HAP-1 (cell line): ENCODE data around the gene HOTAIR.

Source experiments
- DNase-seq, 2 experiments: peaks; one replicate each; pipeline ENCODE4 v3.0.0-alpha.2; 2016 to 2020; ENCODE audit warnings: low spot score in 2 of 2
- H3K27me3 ChIP-seq: fragments of 250-450 bp; sonication (Bioruptor Pico); 2 replicates; pipeline ENCODE4 v1.5.1; 2020; ENCODE audit warnings: low read depth, mild to moderate bottlenecking, moderate library complexity
- H3K36me3 ChIP-seq: fragments of 250-450 bp; sonication (Bioruptor Pico); replicated peaks from 2 replicates; pipeline ENCODE4 v1.5.1; 2020; ENCODE audit warnings: mild to moderate bottlenecking
- H3K4me1 ChIP-seq: fragments of 250-450 bp; sonication (Bioruptor Pico); 2 replicates; pipeline ENCODE4 v1.5.1; 2020; ENCODE audit warnings: mild to moderate bottlenecking
- H3K4me3 ChIP-seq: fragments of 250-450 bp; sonication (Bioruptor Pico); 2 replicates; pipeline ENCODE4 v1.5.1; 2020; ENCODE audit warnings: mild to moderate bottlenecking, moderate library complexity
- H3K9me3 ChIP-seq: fragments of 250-450 bp; sonication (Bioruptor Pico); 2 replicates; pipeline ENCODE4 v1.5.1; 2020; ENCODE audit warnings: mild to moderate bottlenecking, moderate library complexity
- in situ Hi-C: fragments of 300-500 bp; cut with MboI; formaldehyde crosslinking; loops from 3 replicates; pipeline ENCODE4 v1.14.3; 2020; ENCODE audit warnings: low sequenced_read_pairs, inconsistent platforms, mixed read lengths

HOTAIR gene

DNA sequence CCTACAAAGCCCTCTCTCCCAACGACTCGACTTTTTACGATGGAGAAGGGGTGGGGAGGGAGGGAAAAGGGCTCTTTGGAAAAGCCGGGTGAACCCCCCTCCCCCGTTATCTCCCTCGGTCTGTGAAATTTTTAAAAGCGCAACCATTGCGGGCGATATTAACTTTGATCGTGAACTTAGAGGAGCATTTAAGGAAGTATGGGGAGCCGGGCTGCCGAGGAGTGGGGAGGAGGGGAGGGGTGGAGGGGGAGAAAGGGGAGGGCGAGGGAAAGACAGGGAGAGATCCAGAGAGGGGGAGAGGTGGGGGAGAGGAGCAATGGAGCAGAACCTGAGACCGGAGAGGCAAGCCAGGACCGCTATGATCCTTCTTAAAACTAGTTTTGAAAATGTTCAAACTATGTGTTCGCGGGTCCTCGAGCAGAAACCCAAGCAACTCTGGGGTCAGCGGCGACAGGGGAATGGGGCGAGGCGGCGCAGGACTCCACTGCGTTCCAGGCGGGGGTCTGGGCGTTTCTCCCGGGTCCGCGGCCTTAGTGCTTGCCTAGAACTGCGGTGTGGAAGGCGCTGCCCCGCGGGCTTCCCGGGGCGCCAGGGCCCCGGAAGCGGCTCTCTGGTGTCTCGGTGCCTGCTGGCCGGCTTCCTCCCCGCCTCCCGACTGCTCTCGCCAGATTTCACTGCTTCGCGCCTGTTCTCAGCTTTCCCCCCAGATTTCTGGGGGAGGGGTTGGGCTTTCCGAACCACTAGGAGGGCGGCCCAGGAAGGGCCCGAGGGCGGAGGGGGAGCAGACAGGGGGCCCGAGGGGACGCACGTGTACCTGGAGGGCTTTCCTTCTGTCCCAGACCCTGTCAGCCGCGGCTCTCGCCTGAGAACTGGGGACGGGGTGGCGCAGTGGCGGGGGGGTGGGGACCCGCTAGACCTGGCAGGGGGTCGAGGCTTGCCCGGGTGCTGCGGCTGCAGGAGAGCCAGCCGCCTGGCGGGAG lies at the start of gene HOTAIR:
HOTAIR (minus strand) TSS at position 871 of the 980 bp plus-strand sequence.
- peak in 1 of 2 experiments; percentile 53 for DNase-seq
- Histone ChIP-seq H3K4me3 (peak within 1 kb of the TSS; percentile 27), H3K36me3 (no peaks in the 10 kb centered on the region), H3K9me3 (no peaks in the 10 kb centered on the region), H3K27me3 (no peaks in the 10 kb centered on the region), H3K4me1 (peaks cover 26% of the 10 kb centered on the region)
- in situ Hi-C loops: loop anchor here (25.0 kb wide), 1 partner anchor 388 kb away; the partner anchor contains the start of gene GPR84

GRCh38 chr12:54024127-54024526 lies 49.4 kb upstream of the HOTAIR start:
- Histone ChIP-seq H3K9me3 (no peaks in the 10 kb centered on the region), H3K36me3 (no peaks in the 10 kb centered on the region), H3K4me1 (peaks cover 9% of the 10 kb centered on the region), H3K27me3 (no peaks in the 10 kb centered on the region), H3K4me3 (no peak overlapping the region)
- DNase-seq: no peak
- in situ Hi-C loops: no loop called here

DNA sequence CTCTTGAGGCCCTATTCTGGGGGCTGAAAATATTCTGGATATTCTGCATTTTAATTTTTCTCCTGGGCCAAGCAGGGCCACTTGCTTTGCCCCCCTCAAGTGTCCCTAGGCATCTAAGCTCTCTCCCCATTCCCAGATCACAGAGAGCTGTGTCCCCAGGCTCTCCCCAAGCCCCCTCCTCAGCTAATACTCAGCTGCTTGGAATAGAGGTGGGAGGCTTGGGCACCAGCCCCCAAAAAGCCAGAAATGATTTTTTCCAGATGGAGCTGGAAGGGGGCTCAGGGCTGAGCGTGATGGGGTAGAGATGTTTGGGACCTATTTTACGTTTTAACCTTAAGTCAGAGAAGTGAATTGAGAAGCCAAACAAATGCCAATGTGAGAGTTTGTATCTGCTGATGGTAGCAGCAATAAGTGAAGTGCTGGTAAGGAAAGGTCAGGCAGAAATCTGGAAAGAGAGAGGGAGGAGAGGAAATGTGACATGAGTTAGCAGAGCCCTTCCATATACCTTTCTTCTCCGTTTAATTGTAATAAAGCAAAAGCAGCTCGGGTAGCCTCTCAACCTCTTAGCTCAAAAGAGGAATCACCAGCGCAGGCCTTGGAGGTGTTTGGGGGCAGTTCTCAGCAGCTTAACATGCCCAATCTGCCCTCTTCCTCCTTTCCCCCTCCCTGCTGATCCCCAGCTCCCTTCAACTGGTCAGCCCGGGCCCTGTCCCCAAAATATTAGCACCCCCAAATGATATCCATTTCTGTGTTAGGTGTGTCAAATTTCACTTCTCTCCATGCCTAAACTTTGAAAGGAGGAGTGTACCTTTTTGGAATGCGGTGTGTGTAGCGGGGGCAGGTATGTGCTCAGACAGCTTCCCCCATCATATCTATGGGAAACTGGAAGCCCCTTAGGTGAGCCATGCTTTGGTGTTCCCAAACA lies 48.5 kb upstream of the HOTAIR start:
- Histone ChIP-seq H3K4me1 (peaks cover 10% of the 10 kb centered on the region), H3K9me3 (no peaks in the 10 kb centered on the region), H3K4me3 (no peak overlapping the region), H3K27me3 (no peaks in the 10 kb centered on the region), H3K36me3 (no peaks in the 10 kb centered on the region)
- no peak for DNase-seq
- in situ Hi-C loops: no loop called here

DNA sequence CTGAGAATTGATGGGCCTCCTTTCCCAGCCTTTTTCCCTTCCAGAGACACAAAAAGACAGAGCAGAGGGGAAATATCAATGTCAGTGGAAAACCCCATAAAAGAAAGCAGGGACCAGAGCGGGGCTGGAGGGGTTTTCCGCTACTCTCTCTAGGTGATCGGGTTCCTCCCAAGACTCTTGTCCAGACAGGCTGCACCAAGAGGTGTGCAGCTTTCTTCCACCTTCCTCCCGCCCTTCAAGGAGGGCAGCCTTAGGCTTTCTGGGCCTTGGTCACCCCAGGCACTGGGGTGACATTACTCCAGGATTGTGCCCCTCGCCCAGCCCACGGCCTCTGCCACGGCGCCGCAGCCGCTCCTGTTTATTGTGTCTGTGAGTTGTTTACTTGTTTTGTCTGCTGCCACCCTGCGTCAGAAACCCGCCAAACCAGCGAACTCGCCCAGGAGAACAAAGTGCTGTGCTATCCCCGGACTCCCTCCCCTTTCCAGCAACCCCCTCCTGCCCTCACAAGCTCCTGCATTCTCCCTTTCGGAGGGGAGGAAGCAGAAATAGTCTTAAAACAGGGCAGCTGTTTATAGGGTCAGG lies 46.8 kb upstream of the HOTAIR start:
- H3K27me3 ChIP-seq: no peaks in the 10 kb centered on the region
- no peaks in the 10 kb centered on the region for H3K9me3 ChIP-seq
- H3K4me3 ChIP-seq: no peak overlapping the region
- no peak for DNase-seq
- H3K4me1 ChIP-seq: peaks cover 11% of the 10 kb centered on the region
- H3K36me3 ChIP-seq: no peaks in the 10 kb centered on the region
- in situ Hi-C loops: no loop called here

- Histone ChIP-seq H3K4me1 (peaks cover 14% of the 10 kb centered on the region), H3K4me3 (no peak overlapping the region)
Observed at GRCh38 chr12:54020591-54021405, 46.0 kb upstream of the HOTAIR start.

DNA sequence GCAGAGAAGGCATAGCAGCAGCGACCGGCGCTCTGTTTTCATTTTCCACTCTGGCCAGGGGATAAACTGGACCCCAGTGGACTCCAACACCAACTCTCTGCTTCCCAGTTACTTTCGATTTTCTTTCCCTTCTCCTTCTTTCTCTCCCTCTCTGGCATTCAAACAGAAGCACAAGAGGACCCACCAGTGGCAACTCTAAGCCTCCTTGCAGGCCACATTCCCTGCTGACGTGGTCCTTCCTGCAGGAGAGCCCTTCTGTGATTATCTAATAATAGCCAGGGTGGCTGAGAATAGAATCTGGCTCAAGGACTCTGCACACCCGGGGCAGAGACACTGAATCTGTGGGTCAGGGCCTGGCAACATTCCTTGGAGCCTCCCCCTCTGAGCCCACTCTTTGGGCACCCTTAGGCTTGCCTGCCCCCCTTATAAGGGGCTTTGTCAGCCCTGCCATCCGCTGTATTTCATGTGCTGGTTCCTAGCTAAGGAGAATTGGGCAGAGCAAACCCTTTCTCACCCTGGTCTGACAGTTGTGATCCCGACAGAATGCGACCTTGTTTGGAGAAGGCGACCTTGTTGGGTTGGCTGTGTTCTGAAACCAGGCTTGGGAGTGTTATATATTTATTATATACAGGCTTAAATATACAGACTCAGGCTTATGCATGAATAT lies 45.3 kb upstream of the HOTAIR start:
- no peaks in the 10 kb centered on the region for H3K27me3 ChIP-seq
- no peak overlapping the region for H3K4me3 ChIP-seq
- no peaks in the 10 kb centered on the region for H3K9me3 ChIP-seq
- H3K4me1 ChIP-seq: peaks cover 17% of the 10 kb centered on the region
- H3K36me3 ChIP-seq: no peaks in the 10 kb centered on the region
- in situ Hi-C loops: no loop called here
- DNase-seq: no peak

More at GRCh38 chr12:54020591-54021405, 46.0 kb upstream of the HOTAIR start:
- Histone ChIP-seq H3K9me3 (no peaks in the 10 kb centered on the region), H3K27me3 (no peaks in the 10 kb centered on the region), H3K36me3 (no peaks in the 10 kb centered on the region)
- in situ Hi-C loops: no loop called here
- DNase-seq: no peak

- no peak overlapping the region for H3K4me3 ChIP-seq
- no peaks in the 10 kb centered on the region for H3K27me3 ChIP-seq
- H3K9me3 ChIP-seq: no peaks in the 10 kb centered on the region
- no peaks in the 10 kb centered on the region for H3K36me3 ChIP-seq
- DNase-seq: no peak
- in situ Hi-C loops: no loop called here
- H3K4me1 ChIP-seq: peaks cover 17% of the 10 kb centered on the region
Observed at GRCh38 chr12:54019091-54019811, 44.5 kb upstream of the HOTAIR start.

DNA sequence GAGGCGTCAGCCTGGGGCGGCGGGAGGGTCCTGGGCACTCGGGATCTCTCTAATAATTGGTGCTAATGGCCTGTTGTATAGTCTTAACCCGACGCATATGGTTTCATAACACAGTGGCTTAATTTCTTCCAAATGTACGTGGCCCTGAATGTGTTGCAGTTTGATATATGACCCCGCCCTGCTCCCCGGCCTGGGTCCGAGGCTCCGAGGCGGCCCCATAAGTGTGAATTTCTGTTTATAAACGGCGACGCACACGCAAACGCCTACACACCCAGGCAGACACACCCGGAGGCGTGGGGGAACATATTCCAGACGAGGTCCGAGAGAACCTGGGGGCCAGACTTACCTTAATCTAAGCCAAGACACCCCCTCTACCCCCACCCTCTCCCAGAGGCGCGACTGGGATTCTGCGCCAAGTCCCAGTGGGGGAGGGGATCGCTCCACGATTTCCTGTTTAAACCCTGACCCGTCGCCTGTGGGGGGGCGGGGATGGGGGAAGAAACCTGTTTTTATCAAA lies 43.8 kb upstream of the HOTAIR start:
- Histone ChIP-seq H3K4me3 (peak overlapping the region; percentile 60), H3K9me3 (no peaks in the 10 kb centered on the region), H3K36me3 (no peaks in the 10 kb centered on the region), H3K27me3 (no peaks in the 10 kb centered on the region), H3K4me1 (peaks cover 17% of the 10 kb centered on the region)
- DNase-seq: no peak
- in situ Hi-C loops: no loop called here

- peak; percentile 88 to 96 for DNase-seq
- Histone ChIP-seq H3K36me3 (no peaks in the 10 kb centered on the region), H3K4me1 (peaks cover 17% of the 10 kb centered on the region), H3K9me3 (no peaks in the 10 kb centered on the region), H3K4me3 (peak overlapping the region; percentile 60), H3K27me3 (no peaks in the 10 kb centered on the region)
- in situ Hi-C loops: no loop called here
Observed at GRCh38 chr12:54017878-54018467, 43.2 kb upstream of the HOTAIR start.

DNA sequence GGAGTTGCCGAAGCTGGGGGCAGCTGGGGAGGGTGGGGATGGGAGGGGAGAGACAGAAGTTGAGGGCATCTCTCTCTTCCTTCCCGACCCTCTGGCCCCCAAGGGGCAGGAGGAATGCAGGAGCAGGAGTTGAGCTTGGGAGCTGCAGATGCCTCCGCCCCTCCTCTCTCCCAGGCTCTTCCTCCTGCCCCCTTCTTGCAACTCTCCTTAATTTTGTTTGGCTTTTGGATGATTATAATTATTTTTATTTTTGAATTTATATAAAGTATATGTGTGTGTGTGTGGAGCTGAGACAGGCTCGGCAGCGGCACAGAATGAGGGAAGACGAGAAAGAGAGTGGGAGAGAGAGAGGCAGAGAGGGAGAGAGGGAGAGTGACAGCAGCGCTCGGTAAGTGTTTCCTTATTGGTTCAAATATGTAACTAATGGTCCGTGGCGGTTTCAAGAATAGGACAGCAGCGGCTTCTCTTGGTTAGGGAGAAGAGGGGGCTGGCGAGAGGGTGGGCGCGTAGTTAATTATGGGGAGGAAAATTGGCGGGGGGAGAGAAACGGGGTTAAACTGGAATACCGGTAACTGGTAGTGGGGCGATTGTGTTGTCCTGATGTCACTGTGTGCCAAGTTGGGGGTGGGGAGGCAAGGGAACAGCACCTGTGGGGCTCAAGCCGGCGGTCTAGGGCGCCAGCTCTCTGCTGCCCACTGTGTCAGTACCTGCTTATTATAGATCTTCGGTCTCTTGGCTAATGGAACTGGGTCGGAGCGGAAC lies 42.5 kb upstream of the HOTAIR start:
- Histone ChIP-seq H3K27me3 (no peaks in the 10 kb centered on the region), H3K9me3 (no peaks in the 10 kb centered on the region), H3K4me1 (peaks cover 17% of the 10 kb centered on the region), H3K36me3 (no peaks in the 10 kb centered on the region), H3K4me3 (peak overlapping the region; percentile 60)
- in situ Hi-C loops: no loop called here
- peak; percentile 63 to 67 for DNase-seq

DNA sequence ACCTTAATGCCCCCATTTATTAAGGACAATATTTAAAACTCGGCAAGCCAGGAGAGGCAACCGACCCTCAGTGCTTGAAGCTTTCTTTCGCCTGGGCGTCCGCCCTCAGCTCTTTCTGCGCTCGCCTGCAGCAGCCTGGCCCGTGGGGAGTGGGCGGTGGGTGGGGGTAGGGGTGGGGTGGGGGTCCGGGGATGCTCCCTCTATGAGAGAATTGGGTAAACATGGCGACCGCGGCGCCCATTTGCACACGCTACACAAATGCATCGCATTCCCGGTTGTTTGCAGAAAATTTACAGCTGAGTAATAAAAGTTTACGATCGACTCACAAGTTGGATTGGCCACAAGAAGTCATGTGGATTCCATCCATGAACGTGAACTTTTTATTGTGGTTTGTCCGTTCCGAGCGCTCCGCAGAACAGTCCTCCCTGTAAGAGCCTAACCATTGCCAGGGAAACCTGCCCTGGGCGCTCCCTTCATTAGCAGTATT lies 41.8 kb upstream of the HOTAIR start:
- Histone ChIP-seq H3K27me3 (no peaks in the 10 kb centered on the region), H3K4me1 (peaks cover 18% of the 10 kb centered on the region), H3K4me3 (peak overlapping the region; percentile 60), H3K36me3 (no peaks in the 10 kb centered on the region), H3K9me3 (no peaks in the 10 kb centered on the region)
- peak; percentile 69 to 76 for DNase-seq
- in situ Hi-C loops: no loop called here
